ENCODE data around the gene PLA2G10.
"Not testable (repeated sequence)": the region's sequence is repeated elsewhere in the genome, so short reads cannot be mapped to it uniquely, and the experiment has no call there.

Gene PLA2G10, protein sequence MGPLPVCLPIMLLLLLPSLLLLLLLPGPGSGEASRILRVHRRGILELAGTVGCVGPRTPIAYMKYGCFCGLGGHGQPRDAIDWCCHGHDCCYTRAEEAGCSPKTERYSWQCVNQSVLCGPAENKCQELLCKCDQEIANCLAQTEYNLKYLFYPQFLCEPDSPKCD

DNA sequence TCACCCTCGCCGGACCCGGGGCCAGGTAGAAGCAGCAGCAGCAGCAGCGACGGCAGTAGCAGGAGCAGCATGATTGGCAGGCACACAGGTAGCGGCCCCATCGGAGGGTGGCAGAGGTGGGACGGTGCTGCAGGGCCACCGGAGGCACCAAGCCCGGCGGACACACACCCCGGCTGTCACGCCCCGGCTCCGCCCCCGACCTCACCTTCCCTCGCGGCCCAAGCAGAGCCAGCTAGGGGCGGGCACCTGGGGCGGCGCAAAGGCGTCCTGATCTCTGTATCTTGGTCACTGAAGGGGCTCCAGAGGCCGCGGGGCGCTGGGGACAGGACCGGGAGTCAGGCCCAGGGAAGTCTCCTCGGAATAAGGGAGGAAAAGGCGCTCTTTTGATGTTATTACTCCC lies at the start of gene PLA2G10:
PLA2G10 (minus strand) TSS at position 180 of the 400 bp plus-strand sequence; CDS start at position 101, 79 bp downstream.
- DNase-seq (ENCODE audit: low spot score) = not testable (repeated sequence)

DNA sequence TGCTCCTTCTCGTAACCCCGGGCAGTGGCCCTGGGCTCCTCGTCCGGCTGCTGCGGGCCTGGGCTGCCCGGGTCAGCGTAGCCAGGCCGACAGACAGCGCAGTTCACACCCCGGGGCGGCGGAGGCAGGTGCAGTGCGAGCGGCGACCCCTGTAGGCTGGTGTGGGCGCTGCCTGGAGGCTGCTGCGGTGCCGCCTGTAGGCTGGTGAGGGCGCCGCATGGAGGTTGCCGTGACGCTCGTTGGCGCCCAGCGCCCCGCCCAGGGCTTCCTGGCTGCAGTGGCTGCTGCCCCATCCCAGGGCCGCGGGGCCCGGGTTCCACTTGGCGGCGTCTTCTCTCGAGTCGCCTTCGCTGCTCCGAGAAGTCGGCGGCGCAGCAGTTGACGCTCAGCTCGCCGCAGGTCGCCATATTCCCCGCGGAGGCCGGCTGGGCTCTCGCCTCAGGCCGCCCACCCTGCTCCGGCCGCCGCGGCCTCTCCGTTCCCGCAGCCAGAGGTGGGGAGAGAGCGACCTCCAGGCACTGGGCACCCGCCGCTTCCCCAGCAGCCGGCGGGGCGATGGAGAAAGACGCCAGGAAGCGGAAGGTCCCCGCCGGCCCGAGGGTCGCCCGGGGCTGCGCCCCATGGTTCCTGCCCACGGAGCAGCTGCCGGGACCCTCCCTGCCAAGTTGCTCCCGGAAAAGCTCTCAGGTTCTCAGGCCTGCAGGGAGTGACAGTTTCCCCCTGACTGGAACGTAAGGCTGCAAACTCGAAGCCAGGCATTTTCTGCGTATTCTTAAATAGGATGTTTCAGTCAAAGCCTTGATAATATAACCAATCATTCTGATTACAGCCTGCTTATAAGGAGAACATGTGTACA lies 48.4 kb upstream of the PLA2G10 start, which contains the start of gene NPIPA2:
NPIPA2 (plus strand) TSS at position 261 of the 856 bp plus-strand sequence. CDS start 5,533 bp downstream, outside the sequence.
- not testable (repeated sequence) for DNase-seq (ENCODE audit: low spot score)

- DNase-seq (ENCODE audit: low spot score) = not testable (repeated sequence)
Observed at GRCh38 chr16:14741794-14742193, 47.7 kb upstream of the PLA2G10 start.

DNA sequence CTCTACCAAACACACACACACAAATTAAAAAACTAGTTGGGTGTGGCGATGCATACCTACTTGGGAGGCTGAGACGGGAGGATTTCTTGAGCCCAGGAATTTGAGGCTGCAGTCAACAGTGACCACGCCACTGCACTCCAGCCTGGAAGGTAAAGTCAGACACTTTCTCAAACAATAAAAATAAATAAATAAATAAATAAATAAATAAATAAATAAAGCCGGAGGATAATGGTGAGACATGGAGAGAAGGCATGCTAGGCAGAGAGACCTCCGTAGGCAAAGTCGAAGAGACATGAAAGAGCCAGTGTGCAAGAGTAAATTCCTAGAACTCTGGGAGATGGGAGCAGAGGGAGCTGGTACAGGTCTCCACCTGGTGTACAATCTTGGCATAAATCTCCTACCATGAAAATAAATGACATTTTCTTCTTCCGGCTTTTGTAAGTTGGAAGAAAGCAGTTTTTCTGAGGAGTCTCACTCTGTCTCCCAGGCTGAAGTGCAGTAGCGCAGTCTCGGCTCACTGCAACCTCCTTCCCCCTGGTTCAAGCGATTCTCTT lies 46.8 kb upstream of the PLA2G10 start:
- DNase-seq (ENCODE audit: low spot score) = not testable (repeated sequence)

DNA sequence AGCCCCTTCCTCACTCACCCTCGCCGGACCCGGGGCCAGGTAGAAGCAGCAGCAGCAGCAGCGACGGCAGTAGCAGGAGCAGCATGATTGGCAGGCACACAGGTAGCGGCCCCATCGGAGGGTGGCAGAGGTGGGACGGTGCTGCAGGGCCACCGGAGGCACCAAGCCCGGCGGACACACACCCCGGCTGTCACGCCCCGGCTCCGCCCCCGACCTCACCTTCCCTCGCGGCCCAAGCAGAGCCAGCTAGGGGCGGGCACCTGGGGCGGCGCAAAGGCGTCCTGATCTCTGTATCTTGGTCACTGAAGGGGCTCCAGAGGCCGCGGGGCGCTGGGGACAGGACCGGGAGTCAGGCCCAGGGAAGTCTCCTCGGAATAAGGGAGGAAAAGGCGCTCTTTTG lies 39.1 kb upstream of the PLA2G10 start:
- not testable (repeated sequence) for DNase-seq (ENCODE audit: low spot score)

GRCh38 chr16:14703156-14704011 lies 9.3 kb upstream of the PLA2G10 start, which contains the start of gene NPIPA3:
TSS of gene NPIPA3 (plus strand) at chr16:14703411. CDS start at chr16:14708944, 5,533 bp downstream.
- DNase-seq (ENCODE audit: low spot score) = not testable (repeated sequence)

- DNase-seq (ENCODE audit: low spot score) = not testable (repeated sequence)
Observed at GRCh38 chr16:14702672-14703071, 8.6 kb upstream of the PLA2G10 start.

- not testable (repeated sequence) for DNase-seq (ENCODE audit: low spot score)
Observed at GRCh38 chr16:14701859-14702258, 7.8 kb upstream of the PLA2G10 start.

DNA sequence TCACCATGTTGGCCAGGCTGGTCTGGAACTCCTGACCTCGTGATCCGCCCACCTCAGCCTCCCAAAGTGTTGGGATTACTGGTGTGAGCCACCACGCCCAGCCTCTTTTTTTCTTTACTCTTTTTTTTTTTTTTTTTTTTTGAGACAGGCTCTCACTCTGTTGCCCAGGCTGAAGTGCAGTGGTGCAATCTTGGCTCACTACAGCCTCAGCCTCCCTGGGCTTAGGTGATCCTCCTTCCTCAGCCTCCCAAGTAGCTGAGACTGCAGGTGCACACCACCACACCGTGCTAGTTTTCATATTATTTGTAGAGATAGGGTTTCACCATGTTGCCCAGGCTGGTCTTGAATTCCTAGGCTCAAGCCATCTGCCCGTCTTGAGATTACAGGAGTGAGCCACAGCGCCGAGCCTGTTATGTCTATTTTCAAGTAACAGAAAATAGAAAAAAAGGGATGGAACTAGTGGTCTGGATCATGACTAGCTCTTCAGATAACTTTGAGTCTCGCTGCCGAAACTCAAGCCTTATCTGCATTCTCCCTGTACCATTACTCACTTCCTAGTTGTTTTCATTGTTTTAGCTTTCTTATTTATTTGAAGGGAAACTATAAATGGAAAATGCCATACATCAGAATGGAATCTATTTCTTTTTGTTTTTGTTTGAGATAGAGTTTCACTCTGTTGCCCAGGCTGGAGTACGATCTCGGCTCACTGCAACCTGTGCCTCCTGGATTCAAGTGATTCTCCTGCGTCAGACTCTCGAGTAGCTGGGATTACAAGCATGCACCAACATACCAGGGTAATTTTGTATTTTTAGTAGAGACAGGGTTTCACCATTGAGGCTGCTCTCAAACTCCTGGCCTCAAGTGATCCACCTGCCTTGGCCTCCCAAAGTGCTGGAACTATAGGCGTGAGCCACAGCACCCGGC lies 8.0 kb downstream of the PLA2G10 start:
- DNase-seq (ENCODE audit: low spot score) = not testable (repeated sequence)

DNA sequence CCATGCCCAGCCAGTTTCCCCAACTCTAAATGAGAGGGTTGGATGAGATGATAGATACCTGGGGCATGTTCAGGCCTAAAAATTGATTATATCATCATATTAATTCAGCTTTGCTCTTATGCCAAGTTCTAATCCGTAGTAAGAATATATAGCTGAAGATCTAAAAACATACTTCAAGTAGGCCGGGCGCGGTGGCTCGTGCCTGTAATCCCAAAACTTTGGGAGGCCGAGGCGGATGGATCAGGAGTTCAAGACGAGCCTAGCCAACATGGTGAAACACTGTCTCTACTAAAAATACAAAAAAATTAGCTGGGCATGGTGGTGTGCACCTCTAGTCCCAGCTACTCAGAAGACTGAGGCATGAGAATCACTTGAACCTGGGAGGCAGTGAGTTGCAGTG lies 12.0 kb downstream of the PLA2G10 start:
- no peak for DNase-seq (ENCODE audit: low spot score)

GRCh38 chr16:14681115-14681514 lies 13.0 kb downstream of the PLA2G10 start:
- DNase-seq (ENCODE audit: low spot score) = no peak

DNA sequence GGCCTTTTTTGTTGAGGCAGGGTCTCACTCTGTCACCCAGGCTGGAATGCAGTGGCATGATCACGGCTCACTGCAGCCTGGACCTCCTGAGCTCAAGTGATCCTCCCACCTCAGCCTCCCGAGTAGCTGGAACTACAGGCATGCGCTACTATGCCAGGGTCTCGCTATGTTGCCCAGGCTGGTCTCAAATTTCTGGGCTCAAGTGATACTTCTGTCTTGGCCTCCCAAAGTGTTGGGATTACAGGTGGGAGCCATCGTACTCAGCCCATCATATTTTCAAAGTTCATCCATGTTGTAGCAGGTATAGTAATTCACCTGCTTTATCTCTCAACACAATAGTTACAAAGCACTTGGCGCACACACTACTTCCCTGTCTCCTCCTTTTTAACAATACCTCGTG lies 13.7 kb downstream of the PLA2G10 start:
- DNase-seq (ENCODE audit: low spot score) = not testable (repeated sequence)

DNA sequence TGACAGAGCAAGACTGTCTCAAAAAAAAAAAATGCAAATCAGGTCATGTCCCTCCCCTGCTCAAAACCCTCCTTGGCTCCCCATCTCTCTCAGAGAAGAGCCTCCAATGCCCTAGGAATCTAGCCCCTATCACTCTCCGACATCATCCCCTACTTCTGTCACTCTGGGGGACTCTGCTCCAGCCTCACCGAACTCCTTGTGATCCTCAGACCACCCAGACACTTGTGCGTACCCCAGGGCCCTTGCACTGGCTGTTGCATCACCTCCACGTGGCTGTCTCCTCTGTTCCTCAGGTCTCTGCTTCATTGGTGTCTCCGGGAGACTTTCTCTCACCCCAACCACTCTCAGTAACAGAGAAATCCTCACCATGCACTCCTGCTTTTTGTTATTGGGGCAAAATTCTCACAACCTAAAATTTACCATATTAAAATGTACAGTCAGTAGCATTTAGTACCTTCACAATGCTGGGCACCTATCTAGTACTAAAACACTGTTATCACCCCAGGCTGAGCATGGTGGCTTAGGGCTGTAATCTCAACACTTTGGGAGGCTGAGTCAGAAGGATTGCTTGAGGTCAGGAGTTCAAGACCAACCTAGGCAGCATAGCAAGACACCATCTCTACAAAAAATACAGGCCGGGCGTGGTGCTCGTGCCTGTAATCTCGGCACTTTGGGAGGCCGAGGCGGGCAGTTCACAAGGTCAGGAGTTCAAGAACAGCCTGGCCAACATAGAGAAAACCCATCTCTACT lies 15.2 kb downstream of the PLA2G10 start:
- no peak for DNase-seq (ENCODE audit: low spot score)

- DNase-seq (ENCODE audit: low spot score) = no peak
Observed at GRCh38 chr16:14677627-14678026, 16.5 kb downstream of the PLA2G10 start.

DNA sequence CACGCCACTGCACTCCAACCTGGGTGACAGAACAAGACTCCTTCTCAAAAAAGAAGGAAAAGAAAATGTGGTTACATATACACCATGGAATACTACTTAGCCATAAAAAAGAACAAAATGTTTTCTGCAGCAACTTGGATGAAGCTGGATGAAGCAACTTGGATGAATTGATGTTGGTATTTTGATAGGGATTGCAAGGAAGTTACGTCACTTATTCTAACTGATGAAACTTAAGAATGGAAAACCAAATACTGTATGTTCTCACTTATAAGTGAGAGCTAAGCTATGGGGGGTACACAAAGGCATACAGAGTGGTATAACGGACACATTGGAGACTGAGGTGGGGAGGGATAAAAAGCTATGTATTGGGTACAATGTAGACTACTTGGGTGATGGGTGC lies 17.5 kb downstream of the PLA2G10 start:
- DNase-seq (ENCODE audit: low spot score) = no peak

DNA sequence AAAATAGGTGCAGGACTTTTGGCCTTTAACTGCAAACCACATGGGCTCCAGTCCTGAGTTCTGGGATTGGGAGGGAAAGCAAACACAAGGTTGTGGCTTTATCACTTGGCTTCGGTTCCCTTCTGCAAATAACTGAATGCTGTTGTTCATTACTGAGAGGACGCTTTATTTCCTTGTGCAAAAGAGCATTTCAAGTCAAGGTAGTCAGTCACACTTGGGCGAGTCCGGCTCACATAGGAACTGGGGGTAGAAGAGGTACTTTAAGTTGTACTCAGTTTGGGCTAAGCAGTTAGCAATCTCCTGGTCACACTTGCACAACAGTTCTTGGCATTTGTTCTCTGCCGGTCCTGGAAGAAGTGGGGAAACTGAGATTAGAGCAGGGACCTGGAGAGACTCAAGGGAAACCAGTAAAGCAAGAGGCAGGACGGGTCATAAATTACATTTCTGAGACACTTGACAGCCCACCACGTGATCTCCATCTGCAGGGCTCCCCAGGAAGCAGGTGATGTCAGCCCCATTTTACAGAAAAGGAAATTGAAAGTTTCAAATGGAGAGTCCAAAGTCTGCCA lies 21.6 kb downstream of the PLA2G10 start:
- no peak for DNase-seq (ENCODE audit: low spot score)

DNA sequence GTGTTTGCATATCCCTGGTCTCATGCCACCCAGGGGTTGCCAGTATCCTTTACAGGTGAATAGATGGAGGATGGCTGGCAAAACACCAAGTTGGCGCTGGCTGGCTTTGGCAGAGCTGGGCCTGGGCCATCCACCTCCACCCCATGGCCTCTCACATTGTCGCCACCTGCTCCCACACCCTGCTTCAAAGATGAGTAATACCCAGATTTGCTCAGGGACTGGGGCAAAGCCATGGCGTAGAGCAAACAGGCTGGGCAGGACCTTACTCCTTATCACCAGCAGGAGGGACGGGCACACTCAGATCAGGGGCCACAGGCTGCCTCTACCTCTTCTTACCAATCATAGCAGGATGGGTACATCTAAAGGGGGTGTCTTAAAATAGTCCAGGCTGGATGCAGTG lies 24.3 kb downstream of the PLA2G10 start:
- DNase-seq (ENCODE audit: low spot score) = no peak

DNA sequence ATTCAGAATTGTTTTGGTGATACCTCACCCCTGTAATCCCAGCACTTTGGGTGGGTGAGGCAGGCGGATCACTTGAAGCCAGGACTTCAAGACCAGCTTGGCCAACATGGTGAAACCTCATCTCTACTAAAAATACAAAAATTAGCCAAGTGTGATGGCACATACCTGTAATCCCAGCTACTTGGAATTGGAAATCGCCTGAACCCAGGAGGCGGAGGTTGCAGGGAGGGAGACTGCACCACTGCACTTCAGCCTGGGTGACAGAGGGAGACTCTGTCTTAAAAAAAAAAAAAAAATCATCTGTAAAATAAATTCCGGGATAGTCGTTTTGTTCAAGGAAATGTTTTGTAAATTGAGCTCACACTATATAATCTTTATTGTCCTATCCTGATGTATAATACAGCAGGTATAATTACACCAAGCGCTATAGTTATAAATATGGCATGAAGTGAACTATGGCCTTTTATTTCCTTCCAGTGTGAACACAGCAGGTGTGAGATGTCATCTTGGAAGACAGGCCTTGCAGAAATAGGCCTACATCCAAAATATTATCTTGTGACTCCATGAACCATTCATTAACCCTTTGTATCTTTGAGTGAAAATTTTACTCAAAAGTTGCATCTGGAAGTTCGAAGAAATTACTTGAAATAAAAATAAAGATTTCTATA lies 25.4 kb downstream of the PLA2G10 start:
- DNase-seq (ENCODE audit: low spot score) = no peak
